Fibroblast of villous mesenchyme (primary cell): ENCODE measurements around the gene CPAMD8. TPM values are rescaled to one million over a fixed set of nuclear protein-coding genes. Genes with fewer than 3 reads are reported as not detected.
"Not testable (repeated sequence)": the region's sequence is repeated elsewhere in the genome, so short reads cannot be mapped to it uniquely, and the experiment has no call there.

Experiments used
- DNase-seq: peaks from one replicate; pipeline ENCODE4 v3.0.0-alpha.2; 2010; ENCODE audit warnings: low read depth
- H3K4me3 ChIP-seq: 2 replicates; pipeline ENCODE4 v1.5.1; 2011; ENCODE audit warnings: low read depth, mild to moderate bottlenecking, low read length
- CTCF ChIP-seq: IDR thresholded peaks from 2 replicates; pipeline ENCODE4 v1.5.1; 2012; ENCODE audit warnings: low read depth, mild to moderate bottlenecking, low read length; ENCODE audit not compliant: insufficient read depth
- total RNA-seq: library from RNA; depleted of rRNA; stranded (reverse); fragments of >200 nt; gene quantifications from 2 replicates; pipeline ENCODE4 v1.2.3, GENCODE V29; 2012

The CPAMD8 gene
- total RNA-seq, 1 donor: 0.43 TPM

GRCh38 chr19:16943942-16944625 lies 82.5 kb downstream of the CPAMD8 start:
- TF ChIP-seq CTCF: no peak
- no peak for DNase-seq
- no peak overlapping the region for H3K4me3 ChIP-seq

GRCh38 chr19:16943090-16943489 lies 83.5 kb downstream of the CPAMD8 start:
- DNase-seq, H3K4me3 ChIP-seq: not testable (repeated sequence)

GRCh38 chr19:16942583-16942982 lies 84.0 kb downstream of the CPAMD8 start:
- TF ChIP-seq CTCF: no peak
- no peak overlapping the region for H3K4me3 ChIP-seq
- no peak for DNase-seq

GRCh38 chr19:16940626-16941025 lies 86.0 kb downstream of the CPAMD8 start:
- no peak for DNase-seq
- TF ChIP-seq CTCF: no peak
- H3K4me3 ChIP-seq: no peak overlapping the region

GRCh38 chr19:16940063-16940462 lies 86.5 kb downstream of the CPAMD8 start:
- not testable (repeated sequence) for H3K4me3 ChIP-seq, DNase-seq

GRCh38 chr19:16938211-16938610 lies 88.4 kb downstream of the CPAMD8 start:
- no peak for DNase-seq
- H3K4me3 ChIP-seq: no peak overlapping the region
- TF ChIP-seq CTCF: no peak

GRCh38 chr19:16937796-16938195 lies 88.8 kb downstream of the CPAMD8 start:
- DNase-seq, H3K4me3 ChIP-seq: not testable (repeated sequence)

GRCh38 chr19:16936901-16937300 lies 89.7 kb downstream of the CPAMD8 start:
- no peak overlapping the region for H3K4me3 ChIP-seq

More at GRCh38 chr19:16936901-16937300, 89.7 kb downstream of the CPAMD8 start:
- DNase-seq: no peak
- no peak for TF ChIP-seq CTCF
